GM19455 (cell line): ENCODE results near the gene GOLM1.
"Not testable (repeated sequence)": the region's sequence is repeated elsewhere in the genome, so short reads cannot be mapped to it uniquely, and the experiment has no call there.

ENCODE experiments used
- ATAC-seq: cut with Tn5 transposase; IDR thresholded peaks from one replicate; pipeline ENCODE4 v1.9.1; 2021; ENCODE audit not compliant: unreplicated experiment

Gene GOLM1

GRCh38 chr9:86091477-86091876 lies 7.9 kb downstream of the GOLM1 start:
- no peak for ATAC-seq

- ATAC-seq, result no peak
Observed at GRCh38 chr9:86082870-86083269, 16.5 kb downstream of the GOLM1 start.

DNA sequence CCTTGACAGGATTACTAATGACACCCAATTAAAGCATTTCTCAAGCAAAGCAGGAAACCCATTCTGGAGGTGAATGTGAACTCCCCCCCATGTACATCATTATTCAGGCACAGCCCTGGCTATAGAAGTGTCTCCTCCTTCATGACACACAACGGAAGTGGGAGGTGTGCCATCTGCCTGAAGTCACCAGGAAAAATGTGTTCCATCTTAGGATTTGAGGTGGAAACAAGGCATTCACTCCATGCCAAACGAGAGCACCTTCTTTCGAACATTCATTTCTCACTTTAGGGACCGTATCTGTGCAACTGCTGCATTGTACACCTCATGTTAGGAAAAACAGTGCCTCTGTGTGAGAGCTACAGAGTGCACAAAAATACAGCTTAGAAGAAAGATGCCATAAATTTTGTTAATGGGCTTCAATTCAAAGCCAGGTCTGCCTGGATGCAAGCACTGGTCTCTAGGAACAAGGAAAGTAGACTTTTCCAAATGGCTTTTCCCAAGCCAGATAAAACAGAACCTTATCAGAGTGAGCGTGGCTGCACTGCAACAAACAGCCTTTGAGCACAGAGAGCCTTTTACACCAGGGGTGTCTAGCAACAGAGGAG lies 19.4 kb downstream of the GOLM1 start:
- no peak for ATAC-seq

GRCh38 chr9:86079421-86079831 lies 19.9 kb downstream of the GOLM1 start:
- no peak for ATAC-seq

DNA sequence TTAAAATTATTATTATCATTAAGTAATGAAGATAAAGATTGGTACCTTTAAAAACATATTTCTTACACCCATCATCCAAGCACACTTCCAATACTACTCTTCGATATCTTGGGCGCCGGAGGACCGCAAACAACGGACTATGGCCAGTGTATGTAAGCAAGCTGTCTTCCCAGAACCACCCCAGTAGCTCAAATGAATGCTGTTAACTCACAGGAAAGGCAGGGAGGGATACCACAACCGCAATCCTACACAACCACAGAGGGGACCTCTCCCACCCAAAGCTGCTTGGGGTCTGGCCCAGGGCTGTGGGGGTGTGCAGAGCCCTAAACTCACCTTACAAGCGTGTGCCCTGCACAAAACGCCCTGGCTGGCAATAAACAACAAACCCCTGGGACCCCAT lies 20.6 kb downstream of the GOLM1 start:
- ATAC-seq, result no peak

- ATAC-seq, result no peak
Observed at GRCh38 chr9:86077276-86077675, 22.1 kb downstream of the GOLM1 start.

- no peak for ATAC-seq
Observed at GRCh38 chr9:86075132-86076109, 23.9 kb downstream of the GOLM1 start.

- ATAC-seq, result no peak
Observed at GRCh38 chr9:86073839-86074238, 25.5 kb downstream of the GOLM1 start.

DNA sequence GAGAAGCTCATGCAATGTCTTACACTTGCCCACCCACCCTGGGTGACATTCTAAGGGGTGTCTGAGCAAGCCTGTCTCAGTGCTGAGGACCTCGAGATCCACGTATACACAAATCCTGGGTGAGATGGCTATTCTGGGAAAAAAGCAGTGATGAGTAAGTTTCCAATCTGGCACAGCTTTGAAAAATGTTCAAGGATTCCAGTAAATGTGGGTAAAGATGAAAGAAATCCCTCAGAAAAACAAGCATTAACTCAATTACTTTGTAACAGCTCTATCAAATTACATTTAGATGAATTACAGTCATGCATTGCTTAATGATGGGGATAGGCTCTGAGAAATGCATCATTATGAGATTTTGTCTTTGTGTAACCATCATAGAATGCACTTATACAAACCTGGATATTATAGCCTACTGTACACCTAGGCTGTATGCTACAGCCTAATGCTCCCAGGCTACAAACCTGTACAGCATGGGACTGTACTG lies 26.9 kb downstream of the GOLM1 start:
- no peak for ATAC-seq

GRCh38 chr9:86069206-86069869 lies 30.0 kb downstream of the GOLM1 start:
- no peak for ATAC-seq

DNA sequence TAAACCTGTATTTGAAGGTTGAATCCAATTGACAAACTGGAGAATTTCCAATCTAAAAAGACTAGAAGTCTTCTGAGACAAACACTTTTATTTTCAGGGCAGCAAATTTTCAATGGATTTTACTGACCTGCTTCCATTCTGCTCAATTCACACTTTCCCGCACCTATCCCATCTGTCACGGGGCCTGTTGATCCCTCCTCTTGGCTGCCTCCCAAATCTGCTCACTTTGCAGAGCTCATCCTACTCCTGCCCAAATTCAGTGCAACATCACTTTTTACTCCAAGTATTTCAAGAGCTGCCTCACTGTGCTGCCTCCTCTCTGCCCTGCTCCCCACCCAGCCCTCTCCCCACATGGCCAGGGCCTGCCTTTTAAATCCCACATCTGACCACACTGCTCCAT lies 35.1 kb downstream of the GOLM1 start:
- ATAC-seq, result no peak

GRCh38 chr9:86062845-86063693 lies 36.3 kb downstream of the GOLM1 start:
- ATAC-seq, result no peak

DNA sequence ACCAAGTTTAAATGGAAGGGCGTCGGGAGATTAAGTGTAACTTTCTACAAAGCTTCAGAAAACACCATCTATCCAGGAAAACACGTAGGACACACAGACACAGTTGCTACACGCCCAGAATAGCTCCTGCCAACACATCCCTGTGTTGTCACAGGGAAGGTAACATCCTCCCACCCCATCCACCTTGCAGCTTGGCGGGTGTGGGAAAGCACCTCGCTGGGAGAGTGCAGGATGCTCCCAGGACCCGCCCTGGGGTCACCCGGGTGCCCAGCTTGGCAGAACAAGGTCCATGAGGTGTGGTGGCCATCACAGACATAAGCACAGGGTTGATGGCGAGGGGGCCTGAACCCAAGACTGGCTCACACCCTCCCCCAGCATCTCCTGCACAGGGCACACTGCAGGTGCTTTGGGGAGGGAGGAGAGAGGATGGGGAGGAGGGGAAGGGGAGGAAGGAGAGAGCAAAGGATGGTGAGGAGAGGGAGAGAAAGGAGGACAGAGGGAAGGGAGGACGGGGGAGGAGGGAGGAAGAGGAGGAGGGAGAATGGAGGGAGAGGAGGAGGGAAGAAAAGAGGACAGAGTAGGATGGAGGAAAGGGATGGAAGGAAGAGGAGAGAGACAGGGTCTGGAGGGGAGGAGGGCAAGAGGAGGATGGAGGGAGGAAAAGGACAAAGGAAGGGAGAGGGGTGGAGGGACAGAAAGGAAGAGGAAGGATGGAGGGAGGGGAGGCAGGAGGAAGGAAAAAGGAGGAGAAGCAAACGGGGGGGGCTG lies 37.2 kb downstream of the GOLM1 start:
- no peak for ATAC-seq

DNA sequence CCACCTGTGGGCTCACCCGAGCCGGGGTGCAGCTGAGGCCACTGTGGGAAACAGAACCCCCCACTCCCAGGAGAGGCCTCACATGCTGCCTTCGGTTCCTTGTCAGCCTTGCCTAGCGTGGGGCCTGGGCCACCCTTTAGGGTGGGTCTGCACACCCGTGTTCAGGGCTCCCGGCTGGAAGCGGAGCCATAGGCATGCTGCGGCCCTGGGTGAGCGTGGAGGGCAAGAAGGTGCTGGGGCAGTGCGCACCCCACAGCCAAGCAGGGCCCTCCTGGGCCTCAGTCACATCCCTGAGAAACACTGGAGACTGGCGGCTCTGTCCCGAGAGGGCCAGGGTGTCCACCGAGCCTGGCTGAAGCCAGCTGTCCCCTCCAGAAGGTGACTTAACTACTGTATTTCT lies 41.9 kb downstream of the GOLM1 start:
- no peak for ATAC-seq

- ATAC-seq, result no peak
Observed at GRCh38 chr9:86054695-86055094, 44.7 kb downstream of the GOLM1 start.

DNA sequence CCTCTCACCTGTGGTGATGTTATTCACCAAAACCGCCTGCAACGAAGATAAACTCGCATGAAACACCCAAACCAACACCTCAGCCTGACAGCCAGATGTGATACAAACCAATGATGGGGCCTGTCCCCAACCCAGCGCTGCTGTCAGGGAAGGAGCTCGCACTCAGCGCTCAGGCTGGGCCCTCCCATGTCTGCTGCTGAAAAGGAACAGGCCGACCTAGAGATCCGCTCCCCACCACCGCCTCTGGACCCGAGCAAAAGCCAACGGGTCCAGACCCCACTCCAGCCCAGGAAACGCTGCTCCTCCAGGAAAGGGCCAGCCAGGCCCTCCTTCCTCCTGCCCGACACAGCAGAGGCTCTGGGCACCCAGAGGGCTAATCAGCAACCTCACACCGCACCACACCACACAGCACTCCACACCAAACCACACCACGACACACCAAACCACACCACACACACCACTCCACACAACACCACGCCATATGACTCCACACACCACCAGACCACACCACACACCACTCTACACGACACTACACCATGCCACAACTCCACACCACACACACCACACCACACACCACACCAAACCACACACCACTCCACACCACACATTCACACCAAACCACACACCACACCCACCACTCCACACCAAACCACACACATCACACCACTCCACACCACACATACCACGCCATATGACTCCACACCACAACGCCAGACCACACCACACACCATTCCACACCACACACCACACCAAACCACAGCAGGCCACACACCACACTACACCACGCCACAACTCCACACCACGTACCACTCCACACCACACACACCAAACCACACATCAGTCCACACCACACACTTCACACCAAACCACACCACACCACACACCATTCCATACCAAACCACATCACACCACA lies 46.5 kb downstream of the GOLM1 start:
- no peak for ATAC-seq

GRCh38 chr9:86048018-86048742 lies 51.2 kb downstream of the GOLM1 start:
- not testable (repeated sequence) for ATAC-seq

DNA sequence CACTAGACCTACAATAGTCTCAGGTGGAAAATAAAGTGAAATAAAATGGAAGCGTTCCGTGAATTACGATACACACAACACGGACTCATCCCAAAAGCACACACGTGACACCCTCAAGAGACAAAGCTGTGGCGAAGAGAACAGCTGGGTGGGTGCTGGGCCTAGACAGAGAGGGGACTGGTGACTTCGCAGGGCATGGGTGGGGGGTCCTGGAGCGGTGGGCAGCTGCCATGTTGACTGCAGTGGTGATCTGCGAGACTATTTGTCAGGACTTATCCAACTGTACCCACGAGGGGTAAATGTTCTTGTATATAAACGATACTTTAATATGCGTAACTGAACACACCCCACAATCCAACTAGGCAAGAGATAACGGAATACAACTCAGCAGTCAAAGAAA lies 52.0 kb downstream of the GOLM1 start:
- no peak for ATAC-seq
